ENCODE results near the gene NR2F2.

DNA sequence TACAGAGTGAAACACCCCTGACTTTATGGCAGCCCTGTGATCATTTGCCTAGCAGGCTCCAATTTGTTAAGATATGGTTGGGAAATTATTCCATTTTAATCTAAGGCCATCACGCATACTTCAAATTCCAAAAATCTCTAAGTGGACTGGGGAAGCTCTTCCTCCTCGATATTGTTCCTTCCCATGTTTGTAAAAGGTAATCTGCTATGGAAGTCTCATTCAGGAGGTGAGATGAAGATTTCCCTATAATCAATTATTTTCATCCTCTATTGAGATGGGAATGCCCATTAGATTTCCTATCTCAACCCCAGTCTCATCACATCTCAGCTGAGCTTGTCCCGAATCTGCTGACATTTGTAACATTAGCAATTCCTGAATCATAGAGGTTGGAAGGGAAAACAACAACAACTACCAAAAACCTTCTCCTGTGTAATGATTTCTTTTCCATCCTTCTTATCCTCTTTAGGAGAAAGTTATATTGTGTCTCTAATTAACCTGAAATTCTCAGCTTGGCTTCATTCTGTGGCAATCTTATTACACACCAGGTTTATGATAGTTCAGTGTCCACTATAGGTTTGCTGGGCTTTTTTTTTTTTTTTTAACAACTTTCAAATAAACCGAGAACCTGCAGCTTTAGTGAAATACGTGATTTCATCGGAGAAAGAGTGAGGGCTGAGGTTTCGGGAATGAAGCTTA, 2.2 kb upstream of the NR2F2 start:
- TF ChIP-seq, protein P1, sequence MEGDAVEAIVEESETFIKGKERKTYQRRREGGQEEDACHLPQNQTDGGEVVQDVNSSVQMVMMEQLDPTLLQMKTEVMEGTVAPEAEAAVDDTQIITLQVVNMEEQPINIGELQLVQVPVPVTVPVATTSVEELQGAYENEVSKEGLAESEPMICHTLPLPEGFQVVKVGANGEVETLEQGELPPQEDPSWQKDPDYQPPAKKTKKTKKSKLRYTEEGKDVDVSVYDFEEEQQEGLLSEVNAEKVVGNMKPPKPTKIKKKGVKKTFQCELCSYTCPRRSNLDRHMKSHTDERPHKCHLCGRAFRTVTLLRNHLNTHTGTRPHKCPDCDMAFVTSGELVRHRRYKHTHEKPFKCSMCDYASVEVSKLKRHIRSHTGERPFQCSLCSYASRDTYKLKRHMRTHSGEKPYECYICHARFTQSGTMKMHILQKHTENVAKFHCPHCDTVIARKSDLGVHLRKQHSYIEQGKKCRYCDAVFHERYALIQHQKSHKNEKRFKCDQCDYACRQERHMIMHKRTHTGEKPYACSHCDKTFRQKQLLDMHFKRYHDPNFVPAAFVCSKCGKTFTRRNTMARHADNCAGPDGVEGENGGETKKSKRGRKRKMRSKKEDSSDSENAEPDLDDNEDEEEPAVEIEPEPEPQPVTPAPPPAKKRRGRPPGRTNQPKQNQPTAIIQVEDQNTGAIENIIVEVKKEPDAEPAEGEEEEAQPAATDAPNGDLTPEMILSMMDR (IDR thresholded peaks at IDR 0.05), result no peak
- no peak for TF ChIP-seq POLR2A (IDR thresholded peaks at IDR 0.05)
- TF ChIP-seq POLR2AphosphoS5 (IDR thresholded peaks at IDR 0.05), result no peak
- no peak for TF ChIP-seq EP300 (IDR thresholded peaks at IDR 0.05)
